ENCODE data around the gene AMBRA1. TPM values are rescaled to one million over a fixed set of nuclear protein-coding genes. Genes with fewer than 3 reads are reported as not detected.

AMBRA1 gene
- total RNA-seq, 1 donor from 2014 or later: 25.3 TPM

- FAIRE-seq (no peak), DNase-seq (ENCODE audit: low spot score in 2 of 2) (no peak)
Observed at GRCh38 chr11:46480909-46481308, 112.9 kb downstream of the AMBRA1 start.

- FAIRE-seq (no peak), DNase-seq (ENCODE audit: low spot score in 2 of 2) (no peak)
Observed at GRCh38 chr11:46480166-46480726, 113.6 kb downstream of the AMBRA1 start.

GRCh38 chr11:46479601-46480000 lies 114.2 kb downstream of the AMBRA1 start:
- FAIRE-seq: no peak
- DNase-seq (ENCODE audit: low spot score in 2 of 2): no peak

GRCh38 chr11:46478196-46478595 lies 115.6 kb downstream of the AMBRA1 start:
- no peak for DNase-seq (ENCODE audit: low spot score in 2 of 2)
- no peak for FAIRE-seq

GRCh38 chr11:46477136-46477535 lies 116.7 kb downstream of the AMBRA1 start:
- DNase-seq (ENCODE audit: low spot score in 2 of 2) (no peak), FAIRE-seq (no peak)

GRCh38 chr11:46475926-46476545 lies 117.8 kb downstream of the AMBRA1 start:
- DNase-seq (ENCODE audit: low spot score in 2 of 2) (no peak), FAIRE-seq (no peak)

- FAIRE-seq: no peak
- DNase-seq (ENCODE audit: low spot score in 2 of 2): no peak
Observed at GRCh38 chr11:46475051-46475925, 118.5 kb downstream of the AMBRA1 start.

GRCh38 chr11:46472662-46472994 lies 121.2 kb downstream of the AMBRA1 start:
- FAIRE-seq: no peak
- DNase-seq (ENCODE audit: low spot score in 2 of 2): no peak

- FAIRE-seq (no peak), DNase-seq (ENCODE audit: low spot score in 2 of 2) (no peak)
Observed at GRCh38 chr11:46471943-46472661, 121.7 kb downstream of the AMBRA1 start.

- DNase-seq (ENCODE audit: low spot score in 2 of 2) (no peak), FAIRE-seq (no peak)
Observed at GRCh38 chr11:46469926-46470325, 123.9 kb downstream of the AMBRA1 start.

GRCh38 chr11:46465683-46466082 lies 128.1 kb downstream of the AMBRA1 start:
- no peak for DNase-seq (ENCODE audit: low spot score in 2 of 2)
- no peak for FAIRE-seq

GRCh38 chr11:46463701-46464421 lies 130.0 kb downstream of the AMBRA1 start:
- FAIRE-seq (no peak), DNase-seq (ENCODE audit: low spot score in 2 of 2) (no peak)

- no peak for FAIRE-seq
Observed at GRCh38 chr11:46461461-46461927, 132.3 kb downstream of the AMBRA1 start.

GRCh38 chr11:46458491-46458890 lies 135.3 kb downstream of the AMBRA1 start:
- FAIRE-seq (no peak), DNase-seq (ENCODE audit: low spot score in 2 of 2) (no peak)

More at GRCh38 chr11:46461461-46461927, 132.3 kb downstream of the AMBRA1 start:
- DNase-seq (ENCODE audit: low spot score in 2 of 2): no peak

- DNase-seq (ENCODE audit: low spot score in 2 of 2) (no peak), FAIRE-seq (no peak)
Observed at GRCh38 chr11:46457659-46458424, 136.0 kb downstream of the AMBRA1 start.

- no peak for DNase-seq (ENCODE audit: low spot score in 2 of 2)
- no peak for FAIRE-seq
Observed at GRCh38 chr11:46457021-46457420, 136.8 kb downstream of the AMBRA1 start.

GRCh38 chr11:46456269-46457001 lies 137.4 kb downstream of the AMBRA1 start:
- FAIRE-seq (no peak), DNase-seq (ENCODE audit: low spot score in 2 of 2) (no peak)

GRCh38 chr11:46455834-46456233 lies 138.0 kb downstream of the AMBRA1 start:
- no peak for DNase-seq (ENCODE audit: low spot score in 2 of 2)
- no peak for FAIRE-seq

Measured in frontal cortex (tissue), 4 donors.